22Rv1 (cell line): ENCODE results near the gene CHRNA1.

ENCODE experiments used
- CTCF ChIP-seq: fragments of 450-650 bp; IDR thresholded peaks from 2 replicates; pipeline ENCODE4 v1.5.1; 2017; ENCODE audit warnings: mild to moderate bottlenecking
- ZFX ChIP-seq: fragments of 450-650 bp; IDR thresholded peaks from 2 replicates; pipeline ENCODE4 v1.6.1; 2017; ENCODE audit warnings: antibody characterized with exemption, borderline replicate concordance

- TF ChIP-seq CTCF: 0 out of 2 replicates have a peak, but pooled peaks have one; percentile 16
- no peak for TF ChIP-seq ZFX
Observed at GRCh38 chr2:174776223-174776622, 12.0 kb upstream of the CHRNA1 start.
